Measurements from ENCODE around the gene CLSTN1.

The CLSTN1 gene

GRCh38 chr1:9680828-9681227, 142.9 kb downstream of the CLSTN1 start:
- no peak for DNase-seq (ENCODE audit: low spot score)

- no peak for DNase-seq (ENCODE audit: low spot score)
Measured at GRCh38 chr1:9680091-9680490, 143.7 kb downstream of the CLSTN1 start.

Data from SW480 (cell line).